K562 (cell line): ENCODE results near the gene ERICH6. TPM values are rescaled to one million over a fixed set of nuclear protein-coding genes. Genes with fewer than 3 reads are reported as not detected.

ENCODE experiments used
- BRCA1 ChIP-seq, 2 experiments: fragments of 450-650 bp in 1 of 2; sonication (generic) in 1 of 2; formaldehyde crosslinking in 1 of 2; IDR thresholded peaks; 2 replicates each; pipeline versions ENCODE4 v1.5.0 to v1.6.1; 2017 to 2020; ENCODE audit warnings: mild to moderate bottlenecking in 1 of 2, missing genetic modification reagents in 1 of 2
- CREB3L1 ChIP-seq: fragments of 450-650 bp; IDR thresholded peaks from 2 replicates; pipeline ENCODE4 v1.6.1; 2014; ENCODE audit warnings: low read depth, mild to moderate bottlenecking, moderate library complexity, borderline replicate concordance
- CTBP1 ChIP-seq: fragments of 450-650 bp; IDR thresholded peaks from 2 replicates; pipeline ENCODE4 v1.6.1; 2016; ENCODE audit warnings: borderline replicate concordance
- EP300 ChIP-seq: IDR thresholded peaks from 2 replicates; pipeline ENCODE4 v1.6.1; 2012; ENCODE audit warnings: low read length, improper control_type of control experiment
- FIP1L1 ChIP-seq: fragments of 200-400 bp; formaldehyde crosslinking; IDR thresholded peaks from 2 replicates; pipeline ENCODE4 v1.6.1; 2018; ENCODE audit warnings: mild to moderate bottlenecking, low read depth, low read length; ENCODE audit not compliant: poor library complexity, severe bottlenecking
- HEY1 ChIP-seq: fragments of 250-450 bp; sonication (Bioruptor Pico); IDR thresholded peaks from 2 replicates; pipeline ENCODE4 v1.5.0; 2020; ENCODE audit warnings: mild to moderate bottlenecking, moderate library complexity, borderline replicate concordance
- HNRNPK ChIP-seq: fragments of 200-400 bp; formaldehyde crosslinking; IDR thresholded peaks from one replicate; pipeline ENCODE4 v1.6.1; 2018; ENCODE audit warnings: mild to moderate bottlenecking, low read depth, low read length; ENCODE audit not compliant: poor library complexity, severe bottlenecking
- HSF4 ChIP-seq: fragments of 250-450 bp; sonication (Bioruptor Pico); IDR thresholded peaks from 2 replicates; pipeline ENCODE4 v2.1.2; 2022; ENCODE audit warnings: mild to moderate bottlenecking, moderate library complexity, borderline replicate concordance
- KLF10 ChIP-seq: fragments of 250-450 bp; sonication (Bioruptor Pico); IDR thresholded peaks from 2 replicates; pipeline ENCODE4 v1.6.1; 2021; ENCODE audit warnings: matching md5 sums
- LCOR ChIP-seq: sonication (generic); formaldehyde crosslinking; IDR thresholded peaks from 2 replicates; pipeline ENCODE4 v1.8.0; 2022; ENCODE audit warnings: mild to moderate bottlenecking, missing genetic modification reagents
- MCM3 ChIP-seq: fragments of 450-650 bp; IDR thresholded peaks from 2 replicates; pipeline ENCODE4 v1.6.1; 2016
- PHF20 ChIP-seq: fragments of 450-650 bp; IDR thresholded peaks from 2 replicates; pipeline ENCODE4 v1.6.1; 2018; ENCODE audit not compliant: partially characterized antibody
- RBM17 ChIP-seq: fragments of 200-400 bp; formaldehyde crosslinking; IDR thresholded peaks from 2 replicates; pipeline ENCODE4 v1.6.1; 2017; ENCODE audit warnings: low read depth, mild to moderate bottlenecking, low read length, borderline replicate concordance
- RNF219 ChIP-seq: fragments of 250-450 bp; sonication (Bioruptor Pico); IDR thresholded peaks from 2 replicates; pipeline ENCODE4 v1.5.0; 2022; ENCODE audit warnings: mild to moderate bottlenecking
- SRSF3 ChIP-seq: fragments of 200-400 bp; formaldehyde crosslinking; IDR thresholded peaks from 2 replicates; pipeline ENCODE4 v1.6.1; 2016; ENCODE audit warnings: mild to moderate bottlenecking, low read length, moderate library complexity; ENCODE audit not compliant: insufficient read depth
- ZNF316 ChIP-seq: fragments of 450-650 bp; IDR thresholded peaks from 2 replicates; pipeline ENCODE4 v1.6.1; 2016
- polyA plus RNA-seq, 8 experiments: library from polyadenylated mRNA; depleted of rRNA in 4 of 8; stranded (reverse) in 5 of 8; unstranded in 3 of 8; fragments of >200 nt; fragmentation: Nextera tagmentation in 2 of 8; fragmentation: Illumina TruSeq in 1 of 8; extraction: Ambion mirVana in 2 of 8; extraction: Trizol in 1 of 8; gene quantifications; 2 replicates each; pipeline versions ENCODE4 v1.2.1 to v1.2.3, GENCODE V29; 2011 to 2014; ENCODE audit warnings: inconsistent platforms in 1 of 8, missing spikeins in 1 of 8
- total RNA-seq, 7 experiments: library from RNA; depleted of rRNA in 6 of 7; stranded (reverse); fragments of >200 nt in 6 of 7; fragmentation: Illumina TruSeq in 2 of 7; extraction: Trizol in 2 of 7; gene quantifications; 2 replicates each; pipeline versions ENCODE4 v1.2.1 to v1.2.3, GENCODE V29; 2011 to 2021; ENCODE audit warnings: low replicate concordance in 1 of 7
- TF ChIP-seq, protein P1 (sequence below), 2 experiments: fragments of 450-650 bp in 1 of 2; sonication (generic) in 1 of 2; formaldehyde crosslinking in 1 of 2; IDR thresholded peaks; 2 replicates each; pipeline versions ENCODE4 v1.7.1 to v1.9.0; 2016 to 2022; ENCODE audit warnings: inconsistent platforms in 1 of 2, mild to moderate bottlenecking in 1 of 2, missing genetic modification reagents in 1 of 2

Gene ERICH6
- total and polyA plus RNA-seq, 9 of the 15 experiments (the other 6 are each of a cell fraction or from before 2014, with no cell fraction given), result not detected

- TF ChIP-seq RNF219 (CRISPR knock-in tag), result no peak
- no peak for TF ChIP-seq BRCA1 (IDR thresholded peaks at IDR 0.05)
- TF ChIP-seq BRCA1 (CRISPR knock-in tag; IDR thresholded peaks at IDR 0.05), result no peak
- TF ChIP-seq HNRNPK, result no peak
- no peak for TF ChIP-seq CREB3L1
- no peak for TF ChIP-seq RBM17
- no peak for TF ChIP-seq ZNF316
- TF ChIP-seq HEY1 (CRISPR knock-in tag), result no peak
- TF ChIP-seq MCM3, result no peak
- TF ChIP-seq, protein P1, sequence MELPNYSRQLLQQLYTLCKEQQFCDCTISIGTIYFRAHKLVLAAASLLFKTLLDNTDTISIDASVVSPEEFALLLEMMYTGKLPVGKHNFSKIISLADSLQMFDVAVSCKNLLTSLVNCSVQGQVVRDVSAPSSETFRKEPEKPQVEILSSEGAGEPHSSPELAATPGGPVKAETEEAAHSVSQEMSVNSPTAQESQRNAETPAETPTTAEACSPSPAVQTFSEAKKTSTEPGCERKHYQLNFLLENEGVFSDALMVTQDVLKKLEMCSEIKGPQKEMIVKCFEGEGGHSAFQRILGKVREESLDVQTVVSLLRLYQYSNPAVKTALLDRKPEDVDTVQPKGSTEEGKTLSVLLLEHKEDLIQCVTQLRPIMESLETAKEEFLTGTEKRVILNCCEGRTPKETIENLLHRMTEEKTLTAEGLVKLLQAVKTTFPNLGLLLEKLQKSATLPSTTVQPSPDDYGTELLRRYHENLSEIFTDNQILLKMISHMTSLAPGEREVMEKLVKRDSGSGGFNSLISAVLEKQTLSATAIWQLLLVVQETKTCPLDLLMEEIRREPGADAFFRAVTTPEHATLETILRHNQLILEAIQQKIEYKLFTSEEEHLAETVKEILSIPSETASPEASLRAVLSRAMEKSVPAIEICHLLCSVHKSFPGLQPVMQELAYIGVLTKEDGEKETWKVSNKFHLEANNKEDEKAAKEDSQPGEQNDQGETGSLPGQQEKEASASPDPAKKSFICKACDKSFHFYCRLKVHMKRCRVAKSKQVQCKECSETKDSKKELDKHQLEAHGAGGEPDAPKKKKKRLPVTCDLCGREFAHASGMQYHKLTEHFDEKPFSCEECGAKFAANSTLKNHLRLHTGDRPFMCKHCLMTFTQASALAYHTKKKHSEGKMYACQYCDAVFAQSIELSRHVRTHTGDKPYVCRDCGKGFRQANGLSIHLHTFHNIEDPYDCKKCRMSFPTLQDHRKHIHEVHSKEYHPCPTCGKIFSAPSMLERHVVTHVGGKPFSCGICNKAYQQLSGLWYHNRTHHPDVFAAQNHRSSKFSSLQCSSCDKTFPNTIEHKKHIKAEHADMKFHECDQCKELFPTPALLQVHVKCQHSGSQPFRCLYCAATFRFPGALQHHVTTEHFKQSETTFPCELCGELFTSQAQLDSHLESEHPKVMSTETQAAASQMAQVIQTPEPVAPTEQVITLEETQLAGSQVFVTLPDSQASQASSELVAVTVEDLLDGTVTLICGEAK (IDR thresholded peaks at IDR 0.05), result no peak
- TF ChIP-seq, protein P1 (CRISPR knock-in tag; IDR thresholded peaks at IDR 0.05), result no peak
- no peak for TF ChIP-seq FIP1L1
- TF ChIP-seq CTBP1, result no peak
- no peak for TF ChIP-seq HSF4 (CRISPR knock-in tag)
- no peak for TF ChIP-seq PHF20
- no peak for TF ChIP-seq LCOR (CRISPR knock-in tag)
- no peak for TF ChIP-seq SRSF3
- no peak for TF ChIP-seq KLF10 (CRISPR knock-in tag)
- TF ChIP-seq EP300, result peak; percentile 36; the same call in 1 of the 2 replicates
Observed at GRCh38 chr3:150687613-150688012, 16.1 kb downstream of the ERICH6 start (continued).
